GF-D8 (cell line): ENCODE results near the gene NLRP3.

Experiments
- DNase-seq: peaks from one replicate; lab custom pipeline; 2025; lab: John Stamatoyannopoulos, UW

NLRP3 gene

GRCh38 chr1:247437551-247438505, 21.9 kb downstream of the NLRP3 start:
- no peak for DNase-seq

- no peak for DNase-seq
Observed at GRCh38 chr1:247440001-247440620, 24.1 kb downstream of the NLRP3 start.

GRCh38 chr1:247441606-247442005, 25.6 kb downstream of the NLRP3 start:
- DNase-seq: no peak

- no peak for DNase-seq
Observed at GRCh38 chr1:247442164-247442563, 26.2 kb downstream of the NLRP3 start.

- no peak for DNase-seq
Observed at GRCh38 chr1:247443641-247444040, 27.7 kb downstream of the NLRP3 start.

- DNase-seq: no peak
Observed at GRCh38 chr1:247444571-247444970, 28.6 kb downstream of the NLRP3 start.

- no peak for DNase-seq
Observed at GRCh38 chr1:247445526-247446356, 29.8 kb downstream of the NLRP3 start.

- DNase-seq: no peak
Observed at GRCh38 chr1:247447162-247447909, 31.4 kb downstream of the NLRP3 start.

- DNase-seq: no peak
Observed at GRCh38 chr1:247448107-247448791, 32.3 kb downstream of the NLRP3 start.

- no peak for DNase-seq
Observed at GRCh38 chr1:247451388-247452010, 35.5 kb downstream of the NLRP3 start.

- DNase-seq: no peak
Observed at GRCh38 chr1:247452447-247453039, 36.6 kb downstream of the NLRP3 start.

GRCh38 chr1:247453245-247453644, 37.3 kb downstream of the NLRP3 start:
- peak; percentile 78 for DNase-seq

- no peak for DNase-seq
Observed at GRCh38 chr1:247453997-247454396, 38.0 kb downstream of the NLRP3 start.

GRCh38 chr1:247456021-247456420, 40.0 kb downstream of the NLRP3 start:
- no peak for DNase-seq

- DNase-seq: no peak
Observed at GRCh38 chr1:247456914-247457639, 41.1 kb downstream of the NLRP3 start.

GRCh38 chr1:247459507-247459906, 43.5 kb downstream of the NLRP3 start:
- DNase-seq: no peak

GRCh38 chr1:247465796-247466195, 49.8 kb downstream of the NLRP3 start:
- peak; percentile 69 for DNase-seq

GRCh38 chr1:247467129-247467528, 51.2 kb downstream of the NLRP3 start:
- DNase-seq: no peak

- no peak for DNase-seq
Observed at GRCh38 chr1:247468481-247469140, 52.6 kb downstream of the NLRP3 start.
